ENCODE measurements around the gene TPD52L2.

Gene TPD52L2

GRCh38 chr20:63932606-63933160, 67.6 kb downstream of the TPD52L2 start:
- DNase-seq (ENCODE audit: low read depth in 2 of 2) = no peak

DNA sequence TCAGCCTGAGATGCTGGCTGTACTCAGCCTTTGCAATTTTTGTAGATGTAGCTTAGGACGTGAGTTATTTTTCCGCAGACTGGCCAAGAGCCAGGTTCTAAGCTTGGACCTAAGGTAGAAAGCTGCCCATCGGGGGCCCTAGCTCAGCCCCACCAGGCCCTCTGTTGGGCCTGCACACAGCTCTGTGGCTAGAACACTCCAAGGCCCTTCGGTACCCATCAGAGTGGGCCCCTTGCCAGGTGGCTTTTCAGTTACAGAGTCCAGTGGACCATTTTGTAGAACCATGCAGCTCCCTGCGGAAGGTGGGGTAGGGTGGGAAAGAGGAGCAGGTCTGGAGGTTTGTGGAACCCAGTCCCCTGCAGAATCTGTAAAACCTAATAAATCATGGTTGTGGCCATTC, 68.6 kb downstream of the TPD52L2 start:
- DNase-seq (ENCODE audit: low read depth in 2 of 2) = no peak

- DNase-seq (ENCODE audit: low read depth in 2 of 2) = no peak
Measured at GRCh38 chr20:63934271-63935068, 69.4 kb downstream of the TPD52L2 start.

GRCh38 chr20:63935447-63935846, 70.4 kb downstream of the TPD52L2 start:
- no peak for DNase-seq (ENCODE audit: low read depth in 2 of 2)

GRCh38 chr20:63937596-63937995, 72.5 kb downstream of the TPD52L2 start:
- no peak for DNase-seq (ENCODE audit: low read depth in 2 of 2)

DNA sequence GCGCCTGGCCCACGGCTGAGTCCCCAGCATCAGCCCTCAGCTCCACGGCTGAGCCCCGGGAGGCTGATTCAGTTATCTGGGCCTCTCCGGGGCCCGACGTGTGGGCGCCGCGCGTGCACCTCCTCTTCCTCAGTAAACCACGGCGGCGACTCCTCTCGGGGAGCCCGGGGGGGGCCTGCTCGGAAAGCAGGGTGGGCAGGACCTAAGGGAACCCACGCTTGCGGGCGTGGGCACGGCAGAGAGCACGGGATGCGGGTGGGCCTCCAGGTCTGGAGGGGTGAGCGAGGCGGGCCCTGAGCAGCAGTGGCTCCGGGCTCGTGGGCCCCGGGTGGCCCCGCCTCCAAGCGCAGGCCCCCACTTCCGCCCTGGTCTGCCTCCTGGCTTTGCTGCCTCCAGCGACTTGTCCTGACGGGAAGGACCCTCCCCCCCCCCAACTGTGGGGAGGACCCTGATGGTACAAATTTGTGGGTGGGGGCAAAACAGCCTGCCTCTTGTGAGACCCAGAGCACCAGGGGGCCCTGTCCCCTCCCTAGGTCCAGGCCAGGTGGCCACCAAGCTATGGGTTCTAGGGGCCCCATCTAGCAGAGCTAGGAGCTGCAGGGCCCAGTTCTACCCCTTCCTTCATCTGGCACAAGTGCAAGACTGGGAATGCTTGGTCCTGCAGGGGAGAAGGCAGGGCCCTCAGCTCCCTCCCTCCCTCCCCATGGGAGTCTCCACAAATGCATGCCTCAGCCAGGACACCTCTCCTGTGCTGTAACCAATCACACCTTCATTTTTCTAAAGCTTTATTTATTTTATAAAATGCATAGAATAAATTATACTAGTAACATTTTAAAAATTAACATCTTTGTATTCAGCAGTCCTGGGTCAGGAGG, 74.2 kb downstream of the TPD52L2 start:
- DNase-seq (ENCODE audit: low read depth in 2 of 2) = no peak

DNA sequence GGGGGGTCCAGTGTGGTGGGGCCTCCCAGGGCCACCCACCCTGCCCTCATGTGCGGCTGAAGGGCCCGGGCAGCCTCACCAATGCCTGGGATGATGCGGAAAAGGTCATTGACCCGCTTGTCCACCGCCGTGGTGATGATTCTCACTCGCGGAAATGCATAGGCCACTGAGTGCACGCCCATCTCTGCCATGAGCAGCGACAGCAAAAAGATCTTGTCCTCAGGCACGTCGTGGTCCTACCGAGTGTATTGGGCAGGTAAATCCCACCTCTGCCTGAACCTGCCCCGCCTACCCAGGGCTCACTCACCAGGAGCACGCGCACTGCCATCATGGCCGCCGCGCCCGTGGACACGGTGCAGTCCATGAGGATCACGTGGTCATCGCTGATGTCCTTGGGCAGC, 75.0 kb downstream of the TPD52L2 start:
- no peak for DNase-seq (ENCODE audit: low read depth in 2 of 2)

DNA sequence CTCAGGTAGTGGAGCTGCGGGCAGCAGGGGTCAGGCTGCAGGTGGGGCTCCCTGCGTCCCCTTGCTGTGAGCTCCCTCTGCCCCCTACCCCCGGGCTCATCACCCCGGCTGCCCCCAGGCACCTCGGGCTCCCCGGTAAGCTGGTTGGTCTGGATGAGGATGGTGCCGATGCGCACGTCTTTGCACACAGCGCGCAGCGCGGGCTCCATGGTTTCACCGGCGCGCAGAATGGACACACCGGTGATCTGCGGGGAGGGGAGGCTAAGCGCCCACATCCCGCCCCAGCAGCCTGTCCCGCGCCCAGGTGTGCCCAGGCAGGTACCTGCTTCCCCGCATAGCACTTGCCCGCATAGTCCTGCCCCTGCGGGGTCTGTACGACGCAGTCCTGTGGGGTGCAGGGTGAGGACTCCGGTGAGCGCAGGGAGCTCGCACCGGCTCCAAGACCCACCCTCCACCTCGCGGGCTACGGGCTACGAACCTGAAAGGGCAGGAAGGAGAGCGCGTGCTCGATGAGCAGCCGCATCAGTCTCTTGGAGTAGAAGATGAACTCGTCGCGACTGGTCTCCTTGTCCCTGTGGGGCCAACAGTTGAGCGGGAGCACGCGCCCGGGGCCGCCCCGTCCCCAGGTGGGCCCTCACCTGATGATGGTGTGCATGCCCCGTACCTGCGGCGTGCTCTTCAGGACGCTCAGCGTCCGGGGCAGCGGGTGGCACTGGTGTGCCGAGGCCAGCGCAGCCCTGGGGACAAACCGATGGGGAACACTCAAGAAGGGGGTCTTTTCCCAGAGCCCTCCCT, 75.6 kb downstream of the TPD52L2 start:
- no peak for DNase-seq (ENCODE audit: low read depth in 2 of 2)
